ENCODE results near the gene STK16. TPM values are rescaled to one million over a fixed set of nuclear protein-coding genes. Genes with fewer than 3 reads are reported as not detected.

STK16 gene
- total RNA-seq, 1 experiment from 2014 or later: 21.6 TPM

- Histone ChIP-seq H3K18ac (ENCODE audit: insufficient read length, low read depth, low read length) (peak within 1 kb of the TSS; percentile 39), H4K5ac (ENCODE audit: insufficient read length, low read depth, low read length) (no peak within 1 kb of the TSS), H2BK5ac (ENCODE audit: insufficient read length, low read length) (no peak within 1 kb of the TSS), H2AFZ (ENCODE audit: low read length) (no peak within 1 kb of the TSS), H3K23ac (ENCODE audit: insufficient read length, low read depth, low read length) (no peak within 1 kb of the TSS), H3K14ac (ENCODE audit: insufficient read depth, low read length) (0 out of 2 replicates have a peak within 1 kb of the TSS, but pooled peaks have one; percentile 42), H4K20me1 (ENCODE audit: control insufficient read depth, insufficient read depth, insufficient read length) (no peaks in the 10 kb centered on the region), H3K4me1 (ENCODE audit: insufficient read depth, low read length) (peaks cover 3% of the 10 kb centered on the region; the same call in 1 of the 2 replicates), H4K8ac (replicated peaks; ENCODE audit: insufficient read length, low read depth, low read length) (no peak within 1 kb of the TSS), H2AK5ac (ENCODE audit: insufficient read length, low read length) (no peak within 1 kb of the TSS), H3K27me3 (ENCODE audit: insufficient read depth, low read length) (peaks cover 21% of the 10 kb centered on the region), H3K4me2 (ENCODE audit: insufficient read depth, insufficient read length, low read length) (peak within 1 kb of the TSS; percentile 72), H3K56ac (ENCODE audit: insufficient read length, low read depth, low read length) (no peak within 1 kb of the TSS), H3K4ac (ENCODE audit: low read depth, low read length) (no peak within 1 kb of the TSS), H2BK20ac (ENCODE audit: low read depth, low read length, poor library complexity, severe bottlenecking) (no peak within 1 kb of the TSS), H3K79me1 (ENCODE audit: insufficient read depth, low read depth, low read length, poor library complexity, severe bottlenecking) (no peaks in the 10 kb centered on the region), H2BK15ac (ENCODE audit: low read depth, low read length) (no peak within 1 kb of the TSS), H3K23me2 (ENCODE audit: insufficient read length, low read depth, low read length, poor library complexity, severe bottlenecking) (peaks cover 22% of the 10 kb centered on the region), H3K9me3 (ENCODE audit: control insufficient read depth, low read depth, low read length) (no peaks in the 10 kb centered on the region), H2BK120ac (ENCODE audit: low read depth, low read length, poor library complexity, severe bottlenecking) (no peak within 1 kb of the TSS), H3K79me2 (ENCODE audit: insufficient read depth, low read length) (no peaks in the 10 kb centered on the region), H3K9ac (ENCODE audit: extremely low read depth, insufficient read length, low read length) (no peak within 1 kb of the TSS), H4K91ac (ENCODE audit: insufficient read length, low read depth, low read length) (no peak within 1 kb of the TSS), H3K27ac (ENCODE audit: insufficient read length, low read depth, low read length) (no peak within 1 kb of the TSS), H2BK12ac (ENCODE audit: insufficient read length, low read depth, low read length) (no peak within 1 kb of the TSS), H3T11ph (ENCODE audit: low read length) (no peak within 1 kb of the TSS)
- Mint-ChIP-seq H3K9me3 (peaks cover 0 to 2% of the 10 kb centered on the region in 2 experiments; a peak in 3 of 5 replicates), H3K36me3 (ENCODE audit: insufficient read depth in 1 of 3, low read depth in 3 of 3) (peaks cover 9 to 18% (median 11%) of the 10 kb centered on the region in 3 experiments; a peak in 5 of 7 replicates), H3K4me1 (peaks cover 26 to 32% of the 10 kb centered on the region in 2 experiments), H3K27me3 (ENCODE audit: low read depth) (peaks cover 77% of the 10 kb centered on the region), H3K4me3 (peak within 1 kb of the TSS; percentile 69 to 88), H3K27ac (no peak within 1 kb of the TSS)
- TF ChIP-seq CTCF (conservative IDR thresholded peaks at IDR 0.05): 0 out of 3 replicates have a peak, but pooled peaks have one; percentile 12
- peak; percentile 91 for DNase-seq
- no CpG with 5 or more reads among the region's 76 CpGs for WGBS (ENCODE audit: extremely low coverage, insufficient read length, low lambda C conversion rate)
These were observed 8.7 kb downstream of the STK16 start, which contains the start of gene TUBA4A for GRCh38 chr2:219253753-219254589. TUBA4A (minus strand) TSS chr2:219253918; CDS start chr2:219253858, 60 bp downstream.
